ENCODE measurements around the gene SLC46A2.

GRCh38 chr9:112850840-112851239 lies 39.8 kb downstream of the SLC46A2 start:
- TF ChIP-seq CTCF (IDR thresholded peaks at IDR 0.05) (no peak), POLR2AphosphoS5 (IDR thresholded peaks at IDR 0.05; ENCODE audit: insufficient read depth in 1 of 2, low read depth in 1 of 2) (no peak)
